HuH-7.5 (cell line): ENCODE data around the gene KRT17.
"Not testable (repeated sequence)": the region's sequence is repeated elsewhere in the genome, so short reads cannot be mapped to it uniquely, and the experiment has no call there.

ENCODE experiments used
- DNase-seq: peaks from one replicate; pipeline ENCODE4 v3.0.0; 2011; ENCODE audit warnings: low spot score

KRT17 gene

GRCh38 chr17:41619927-41620582, 4.3 kb downstream of the KRT17 start:
- DNase-seq, result not testable (repeated sequence)

GRCh38 chr17:41619036-41619926, 5.1 kb downstream of the KRT17 start:
- no peak for DNase-seq

- no peak for DNase-seq
These were observed 5.9 kb downstream of the KRT17 start for GRCh38 chr17:41618341-41619035.

GRCh38 chr17:41617698-41618097, 6.7 kb downstream of the KRT17 start:
- no peak for DNase-seq

- DNase-seq, result no peak
These were observed 7.2 kb downstream of the KRT17 start for GRCh38 chr17:41617136-41617535.

- not testable (repeated sequence) for DNase-seq
These were observed 7.9 kb downstream of the KRT17 start for GRCh38 chr17:41616486-41616885.

GRCh38 chr17:41615454-41615853, 8.9 kb downstream of the KRT17 start:
- DNase-seq, result no peak

GRCh38 chr17:41614767-41615166, 9.6 kb downstream of the KRT17 start:
- not testable (repeated sequence) for DNase-seq

GRCh38 chr17:41614098-41614497, 10.3 kb downstream of the KRT17 start:
- DNase-seq, result no peak

GRCh38 chr17:41613277-41614082, 10.9 kb downstream of the KRT17 start:
- no peak for DNase-seq

GRCh38 chr17:41612376-41613160, 11.8 kb downstream of the KRT17 start, which contains the start of gene KRT16:
KRT16 (minus strand) TSS chr17:41612767; CDS start chr17:41612688, 79 bp downstream.
- DNase-seq, result not testable (repeated sequence)

GRCh38 chr17:41610965-41611640, 13.3 kb downstream of the KRT17 start:
- DNase-seq, result no peak

- not testable (repeated sequence) for DNase-seq
These were observed 14.3 kb downstream of the KRT17 start for GRCh38 chr17:41610061-41610517.

- DNase-seq, result not testable (repeated sequence)
These were observed 17.4 kb downstream of the KRT17 start for GRCh38 chr17:41606930-41607329.

- no peak for DNase-seq
These were observed 21.9 kb downstream of the KRT17 start for GRCh38 chr17:41602524-41602923.

- DNase-seq, result no peak
These were observed 24.1 kb downstream of the KRT17 start for GRCh38 chr17:41600318-41600717.

- DNase-seq, result no peak
These were observed 24.7 kb downstream of the KRT17 start for GRCh38 chr17:41599680-41600079.

GRCh38 chr17:41595585-41595984, 28.8 kb downstream of the KRT17 start:
- no peak for DNase-seq

GRCh38 chr17:41594363-41594915, 29.9 kb downstream of the KRT17 start:
- DNase-seq, result no peak
